Measurements from ENCODE around the gene GOLT1B. TPM values are rescaled to one million over a fixed set of nuclear protein-coding genes. Genes with fewer than 3 reads are reported as not detected.

GOLT1B gene
- total RNA-seq, 1 donor from 2014 or later, result 26.5 TPM

DNA sequence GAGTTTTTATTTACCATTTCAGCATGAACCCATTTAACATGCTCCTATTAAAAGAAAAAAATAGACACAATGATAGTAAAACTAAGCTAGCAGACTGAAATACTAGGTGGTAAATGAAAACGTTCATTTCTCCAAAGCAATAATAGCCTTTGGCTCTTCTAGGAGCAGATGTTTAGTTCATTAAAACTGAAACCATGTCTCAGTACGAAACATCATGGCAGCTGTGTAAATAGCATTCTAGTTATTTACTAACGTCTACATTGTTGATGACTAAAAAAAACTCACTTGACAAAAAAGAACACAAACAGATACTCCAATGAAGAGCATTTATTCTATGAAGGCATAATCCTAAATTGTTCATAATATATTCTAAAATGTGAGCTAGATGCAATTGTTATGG lies 18.1 kb upstream of the GOLT1B start:
- Histone ChIP-seq H3K4me3 (no peak overlapping the region), H3K27me3 (ENCODE audit: low read depth) (no peaks in the 10 kb centered on the region), H3K4me1 (no peaks in the 10 kb centered on the region), H3K9me3 (no peaks in the 10 kb centered on the region), H3K27ac (no peak overlapping the region), H3K36me3 (peaks cover 71% of the 10 kb centered on the region)
- DNase-seq (no peak), ATAC-seq (no peak)
- TF ChIP-seq, protein P1, sequence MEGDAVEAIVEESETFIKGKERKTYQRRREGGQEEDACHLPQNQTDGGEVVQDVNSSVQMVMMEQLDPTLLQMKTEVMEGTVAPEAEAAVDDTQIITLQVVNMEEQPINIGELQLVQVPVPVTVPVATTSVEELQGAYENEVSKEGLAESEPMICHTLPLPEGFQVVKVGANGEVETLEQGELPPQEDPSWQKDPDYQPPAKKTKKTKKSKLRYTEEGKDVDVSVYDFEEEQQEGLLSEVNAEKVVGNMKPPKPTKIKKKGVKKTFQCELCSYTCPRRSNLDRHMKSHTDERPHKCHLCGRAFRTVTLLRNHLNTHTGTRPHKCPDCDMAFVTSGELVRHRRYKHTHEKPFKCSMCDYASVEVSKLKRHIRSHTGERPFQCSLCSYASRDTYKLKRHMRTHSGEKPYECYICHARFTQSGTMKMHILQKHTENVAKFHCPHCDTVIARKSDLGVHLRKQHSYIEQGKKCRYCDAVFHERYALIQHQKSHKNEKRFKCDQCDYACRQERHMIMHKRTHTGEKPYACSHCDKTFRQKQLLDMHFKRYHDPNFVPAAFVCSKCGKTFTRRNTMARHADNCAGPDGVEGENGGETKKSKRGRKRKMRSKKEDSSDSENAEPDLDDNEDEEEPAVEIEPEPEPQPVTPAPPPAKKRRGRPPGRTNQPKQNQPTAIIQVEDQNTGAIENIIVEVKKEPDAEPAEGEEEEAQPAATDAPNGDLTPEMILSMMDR (IDR thresholded peaks at IDR 0.05), result no peak
- intact Hi-C loops (cut with DNase I), result no loop called here

DNA sequence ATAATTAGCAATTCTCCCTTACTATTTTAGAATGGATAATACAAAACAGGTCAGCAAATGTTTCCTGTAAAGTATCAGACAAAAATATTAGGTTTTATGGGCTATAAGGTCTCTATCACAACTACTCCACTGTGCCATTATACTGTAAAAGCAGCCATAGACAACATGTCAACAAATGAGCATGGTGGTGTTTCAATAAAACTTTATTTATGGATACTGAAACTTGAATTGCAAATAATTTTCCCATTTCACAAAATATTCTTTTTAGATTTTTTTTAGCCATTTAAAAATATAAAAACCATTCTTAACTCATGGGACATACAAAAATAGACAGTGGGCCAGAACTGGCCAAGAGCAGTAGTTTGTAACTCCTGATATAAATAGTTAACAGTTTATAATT lies 15.6 kb upstream of the GOLT1B start:
- TF ChIP-seq, protein P1 (IDR thresholded peaks at IDR 0.05), result no peak
- Histone ChIP-seq H3K9me3 (no peaks in the 10 kb centered on the region), H3K36me3 (peaks cover 74% of the 10 kb centered on the region), H3K4me1 (no peaks in the 10 kb centered on the region), H3K27me3 (ENCODE audit: low read depth) (no peaks in the 10 kb centered on the region), H3K4me3 (no peak overlapping the region), H3K27ac (no peak overlapping the region)
- intact Hi-C loops (cut with DNase I), result no loop called here
- DNase-seq, result no peak
- no peak for ATAC-seq

DNA sequence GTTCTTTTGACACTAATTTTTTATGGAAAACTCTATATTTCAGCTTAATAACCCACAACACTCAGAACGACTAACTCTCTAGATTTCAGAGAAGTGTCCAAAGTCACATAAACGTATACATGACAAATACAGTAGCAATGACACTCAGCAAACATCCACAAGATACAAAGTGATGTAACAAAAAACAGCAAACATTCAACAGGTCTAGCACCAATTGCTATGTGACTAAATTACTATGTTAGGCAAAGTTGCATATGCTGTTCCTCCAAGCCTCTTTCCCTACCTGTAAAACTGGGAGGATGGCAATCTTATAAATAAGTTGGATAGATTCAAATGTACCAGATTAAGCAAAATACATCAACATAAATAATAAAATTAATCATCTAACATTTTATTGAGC lies 1.8 kb upstream of the GOLT1B start:
- no peak overlapping the region for H3K27ac ChIP-seq
- no peaks in the 10 kb centered on the region for H3K27me3 ChIP-seq (ENCODE audit: low read depth)
- H3K36me3 ChIP-seq, result peaks cover 39% of the 10 kb centered on the region
- intact Hi-C loops (cut with DNase I), result no loop called here
- DNase-seq, result no peak
- no peak overlapping the region for H3K4me3 ChIP-seq
- H3K4me1 ChIP-seq, result peaks cover 41% of the 10 kb centered on the region
- H3K9me3 ChIP-seq, result no peaks in the 10 kb centered on the region
- TF ChIP-seq, protein P1 (IDR thresholded peaks at IDR 0.05), result no peak
- ATAC-seq, result no peak

DNA sequence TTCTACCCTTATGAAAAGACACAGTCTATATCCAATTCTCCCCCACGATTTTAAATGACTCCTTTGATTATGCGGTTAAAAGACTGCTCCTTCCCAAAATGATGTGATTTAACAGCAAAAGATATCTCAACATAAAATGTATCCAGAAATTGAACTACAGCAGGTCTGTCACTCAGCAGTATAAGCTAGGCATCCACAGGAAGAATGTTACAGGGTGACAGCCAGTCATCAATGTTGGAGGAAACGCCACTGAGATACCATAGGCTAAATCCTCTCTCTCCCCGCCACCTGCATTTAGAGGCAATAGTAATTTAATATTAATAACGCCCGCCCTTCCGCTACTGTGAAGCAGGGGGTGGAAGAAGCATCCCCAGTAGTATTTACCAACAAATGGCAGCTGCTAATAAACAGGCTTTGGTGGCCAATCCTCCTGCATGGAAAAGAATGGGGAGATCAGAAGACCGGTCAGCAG lies 767 bp upstream of the GOLT1B start:
- no peak for DNase-seq
- Histone ChIP-seq H3K36me3 (peaks cover 31% of the 10 kb centered on the region), H3K27ac (peak overlapping the region; percentile 94), H3K9me3 (no peaks in the 10 kb centered on the region), H3K4me3 (peak overlapping the region; percentile 90), H3K27me3 (ENCODE audit: low read depth) (no peaks in the 10 kb centered on the region), H3K4me1 (peaks cover 41% of the 10 kb centered on the region)
- intact Hi-C loops (cut with DNase I), result no loop called here
- ATAC-seq, result no peak
- TF ChIP-seq, protein P1 (IDR thresholded peaks at IDR 0.05), result no peak

DNA sequence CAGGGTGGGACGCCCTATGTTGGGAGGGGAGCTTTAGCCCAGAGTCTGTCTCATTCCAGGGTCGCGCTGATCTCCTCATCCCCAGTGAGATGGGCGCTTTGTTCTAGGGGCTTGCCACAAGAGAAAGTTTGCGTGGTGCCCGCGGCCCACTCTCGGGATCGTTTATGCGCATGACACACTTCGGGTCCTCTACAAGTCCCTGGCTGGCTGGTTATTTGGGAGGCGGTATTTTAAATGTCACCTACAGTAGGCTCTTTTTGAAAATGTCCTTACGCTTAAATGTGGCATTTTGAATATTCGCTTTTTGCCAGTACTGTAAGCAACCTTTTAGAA lies 541 bp downstream of the GOLT1B start:
- no peaks in the 10 kb centered on the region for H3K9me3 ChIP-seq
- ATAC-seq, result peak; percentile 44 to 56
- no peaks in the 10 kb centered on the region for H3K27me3 ChIP-seq (ENCODE audit: low read depth)
- peak; percentile 54 for DNase-seq
- H3K36me3 ChIP-seq, result peaks cover 19% of the 10 kb centered on the region
- TF ChIP-seq, protein P1 (IDR thresholded peaks at IDR 0.05), result no peak
- peak overlapping the region; percentile 94 for H3K27ac ChIP-seq
- intact Hi-C loops (cut with DNase I), result no loop called here
- H3K4me1 ChIP-seq, result peaks cover 51% of the 10 kb centered on the region
- peak overlapping the region; percentile 90 for H3K4me3 ChIP-seq

DNA sequence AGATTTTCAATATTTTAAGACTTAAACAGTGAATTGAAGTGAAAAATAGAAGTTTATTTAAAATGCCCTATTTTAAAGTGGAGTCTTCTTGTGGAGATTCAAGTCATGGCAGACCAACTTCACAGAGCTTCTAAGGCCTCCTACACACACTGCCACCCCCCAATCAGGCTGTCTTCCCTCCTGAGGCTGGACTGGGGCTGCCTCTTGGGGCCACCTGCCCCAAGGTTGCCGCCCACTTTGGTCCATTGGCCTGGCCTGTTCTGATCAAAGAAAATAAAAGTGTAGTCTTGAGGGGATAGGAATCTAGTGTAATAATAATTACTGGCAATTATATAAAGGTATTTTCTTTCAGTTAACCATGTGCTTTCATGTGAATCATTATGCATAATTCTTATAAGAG lies 1.3 kb downstream of the GOLT1B start:
- intact Hi-C loops (cut with DNase I), result no loop called here

More for the DNA sequence above, 1.3 kb downstream of the GOLT1B start:
- Histone ChIP-seq H3K4me3 (peak overlapping the region; percentile 90), H3K27ac (no peak overlapping the region), H3K4me1 (peaks cover 52% of the 10 kb centered on the region), H3K9me3 (no peaks in the 10 kb centered on the region), H3K27me3 (ENCODE audit: low read depth) (no peaks in the 10 kb centered on the region), H3K36me3 (peaks cover 19% of the 10 kb centered on the region)
- TF ChIP-seq, protein P1 (IDR thresholded peaks at IDR 0.05), result no peak
- DNase-seq (no peak), ATAC-seq (no peak)

All from lower lobe of right lung (tissue), 2 donors.